Stimulated activated naive CD4-positive, alpha-beta T cell treated with Interleukin-2 at 50 U/mL for 16 hours (primary cell): ENCODE measurements around the gene ZIM2.

Experiments used
- DNase-seq: peaks from one replicate; lab custom pipeline; 2025; lab: John Stamatoyannopoulos, UW

The ZIM2 gene

DNA sequence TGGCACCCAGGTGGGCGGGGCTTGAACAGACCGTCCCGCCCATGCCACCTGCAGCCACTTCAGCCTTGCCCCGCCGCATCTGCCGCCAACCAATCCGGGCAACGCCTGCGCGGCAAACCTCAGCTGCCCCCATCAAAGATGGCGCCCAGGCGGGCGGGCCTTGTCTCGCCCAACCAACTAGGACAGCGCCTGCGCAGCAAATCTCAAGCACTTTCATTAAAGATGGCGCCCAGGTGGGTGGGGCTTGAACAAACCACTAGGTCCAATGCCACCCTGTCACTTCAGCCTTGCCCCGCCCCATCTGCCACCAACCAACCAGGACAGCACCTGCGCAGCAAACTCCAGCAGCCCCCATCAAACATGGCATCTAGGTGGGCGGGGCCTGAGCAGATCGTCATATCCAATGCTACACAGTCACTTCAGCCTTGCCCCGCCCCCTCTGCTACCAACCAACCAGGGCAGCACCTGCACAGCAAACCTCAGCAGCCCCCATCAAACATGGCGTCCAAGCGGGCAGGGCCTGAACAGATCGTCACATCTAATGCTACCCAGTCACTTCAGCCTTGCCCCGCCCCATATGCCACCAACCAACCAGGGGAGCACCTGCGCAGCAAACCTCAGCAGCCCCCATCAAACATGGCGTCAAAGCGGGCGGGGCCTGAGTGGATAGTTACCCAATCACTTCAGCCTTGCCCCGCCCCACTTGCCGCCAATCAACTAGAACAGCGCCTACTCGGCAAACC, 1.4 kb downstream of the ZIM2 start:
- DNase-seq: no peak

DNA sequence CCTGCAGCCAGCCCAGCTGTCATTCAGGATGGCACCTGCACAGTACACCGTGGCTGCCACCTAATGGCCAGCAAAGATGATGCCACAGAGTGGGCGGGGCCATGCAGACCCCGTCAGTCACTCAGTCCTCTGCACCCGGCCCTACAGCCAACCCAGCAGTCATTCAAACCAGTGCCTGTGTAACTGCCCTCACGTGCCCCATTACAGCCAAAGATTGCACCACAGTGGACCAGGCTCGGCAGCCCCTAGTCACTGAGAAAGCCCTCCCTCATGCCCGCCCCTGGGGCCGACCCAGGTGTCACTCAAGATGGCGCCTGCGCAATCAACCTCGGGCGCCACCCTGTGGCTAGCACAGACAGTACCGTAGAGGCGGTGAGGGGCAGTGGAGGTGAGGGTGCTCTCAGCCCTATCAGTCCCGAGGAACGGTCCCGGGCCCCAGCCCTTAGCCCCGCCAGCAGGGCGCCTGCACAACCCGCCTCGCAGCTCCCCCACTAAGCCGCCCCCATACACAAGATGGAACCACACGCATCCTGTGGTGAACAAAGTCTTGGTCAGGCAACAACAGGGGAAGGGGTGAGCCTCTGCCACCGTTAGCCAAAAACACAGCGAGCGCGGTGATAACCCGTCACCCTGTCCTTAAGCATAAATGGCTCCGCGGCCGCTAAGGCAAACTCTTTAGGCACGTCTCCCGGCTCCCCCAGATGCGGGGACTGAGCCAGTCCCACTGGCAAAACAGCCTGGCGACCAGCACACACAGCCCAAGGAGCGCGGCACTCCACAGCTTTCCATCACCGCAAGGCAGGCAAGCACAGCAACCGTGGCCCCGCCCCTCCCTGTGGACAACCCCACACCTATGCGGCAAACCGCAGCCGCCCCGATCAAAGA, 2.3 kb downstream of the ZIM2 start:
- DNase-seq: no peak

DNA sequence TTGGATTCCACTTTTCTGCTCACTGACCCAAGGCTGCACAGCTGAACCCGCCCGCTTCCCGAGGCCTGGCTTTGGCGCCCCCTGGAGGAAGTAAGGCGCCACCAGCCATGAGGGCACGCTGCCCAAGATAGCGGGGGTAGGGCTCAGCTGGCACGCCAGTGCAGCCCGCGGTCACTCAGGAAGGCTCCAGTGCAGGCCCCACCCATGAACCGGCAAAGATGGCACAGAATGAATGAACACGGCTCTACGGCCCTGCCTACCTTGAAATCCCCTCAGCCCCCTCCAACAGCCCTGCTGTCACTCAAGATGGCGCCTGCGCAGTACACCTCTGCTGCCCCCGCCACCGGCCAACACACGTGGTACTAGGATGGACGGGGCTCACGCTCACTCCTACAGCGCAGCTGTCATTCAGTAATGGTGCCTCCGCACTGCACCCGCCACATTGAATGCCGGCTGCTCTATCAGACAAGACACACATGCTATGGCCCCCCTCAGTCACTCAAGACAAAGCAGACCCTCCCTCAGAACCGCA, 3.0 kb downstream of the ZIM2 start:
- DNase-seq: no peak

DNA sequence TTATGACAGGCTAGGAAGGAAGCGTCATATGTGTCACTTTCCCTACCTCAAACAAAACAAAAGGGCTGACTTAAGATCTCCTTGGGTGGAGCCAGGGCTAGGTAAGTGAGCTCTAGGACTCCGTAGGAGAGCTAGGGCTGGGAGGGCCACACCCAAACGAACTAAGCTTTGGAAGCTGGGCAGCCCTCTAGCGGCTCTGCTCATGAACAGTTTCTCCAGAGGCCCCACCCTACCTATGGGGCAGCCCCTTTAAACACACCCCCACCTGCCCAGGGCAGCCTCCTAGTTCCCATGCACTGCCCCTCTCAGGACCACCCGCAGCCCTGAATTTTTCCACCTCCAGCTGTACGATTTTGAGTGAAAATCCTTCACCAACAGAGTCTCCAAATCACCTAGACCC, 3.5 kb downstream of the ZIM2 start:
- DNase-seq: no peak

DNA sequence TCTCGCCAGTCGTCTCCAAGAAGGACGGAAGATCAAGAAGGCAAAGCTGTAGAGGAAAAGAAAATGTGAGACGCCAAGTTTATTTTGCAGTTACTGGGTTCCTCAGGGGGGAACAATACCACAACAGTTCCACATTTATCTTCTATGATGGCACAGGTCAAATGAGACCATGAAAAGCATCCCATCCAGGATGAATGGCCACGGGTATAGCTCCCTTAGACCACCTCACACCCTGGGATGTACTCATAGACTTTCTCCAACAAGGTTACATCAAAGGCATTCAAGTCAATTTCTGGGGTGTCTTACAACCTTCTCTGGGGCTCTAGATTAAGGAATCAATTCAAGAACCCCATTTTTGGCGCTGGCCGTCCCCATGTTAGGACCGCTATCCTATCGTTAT, 4.5 kb downstream of the ZIM2 start:
- DNase-seq: no peak

DNA sequence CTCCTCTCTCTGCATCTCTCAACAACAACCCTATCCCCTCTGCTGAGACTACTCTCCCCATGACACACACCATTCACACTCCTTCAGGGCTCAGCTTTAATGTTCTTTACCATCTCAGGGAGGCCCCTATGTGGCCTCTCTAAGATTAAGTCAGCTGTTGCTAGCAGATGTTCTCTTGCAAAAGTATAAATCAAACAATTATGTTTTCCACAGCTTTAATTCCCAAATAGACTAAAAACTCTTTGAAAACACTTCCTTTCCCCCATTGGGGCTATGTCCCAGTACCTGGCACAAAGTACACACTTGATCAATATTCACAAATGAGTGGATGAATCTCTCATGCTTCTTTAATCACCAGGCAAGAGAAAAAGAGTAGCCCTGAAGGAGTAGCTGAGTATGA, 5.1 kb downstream of the ZIM2 start:
- DNase-seq: no peak

DNA sequence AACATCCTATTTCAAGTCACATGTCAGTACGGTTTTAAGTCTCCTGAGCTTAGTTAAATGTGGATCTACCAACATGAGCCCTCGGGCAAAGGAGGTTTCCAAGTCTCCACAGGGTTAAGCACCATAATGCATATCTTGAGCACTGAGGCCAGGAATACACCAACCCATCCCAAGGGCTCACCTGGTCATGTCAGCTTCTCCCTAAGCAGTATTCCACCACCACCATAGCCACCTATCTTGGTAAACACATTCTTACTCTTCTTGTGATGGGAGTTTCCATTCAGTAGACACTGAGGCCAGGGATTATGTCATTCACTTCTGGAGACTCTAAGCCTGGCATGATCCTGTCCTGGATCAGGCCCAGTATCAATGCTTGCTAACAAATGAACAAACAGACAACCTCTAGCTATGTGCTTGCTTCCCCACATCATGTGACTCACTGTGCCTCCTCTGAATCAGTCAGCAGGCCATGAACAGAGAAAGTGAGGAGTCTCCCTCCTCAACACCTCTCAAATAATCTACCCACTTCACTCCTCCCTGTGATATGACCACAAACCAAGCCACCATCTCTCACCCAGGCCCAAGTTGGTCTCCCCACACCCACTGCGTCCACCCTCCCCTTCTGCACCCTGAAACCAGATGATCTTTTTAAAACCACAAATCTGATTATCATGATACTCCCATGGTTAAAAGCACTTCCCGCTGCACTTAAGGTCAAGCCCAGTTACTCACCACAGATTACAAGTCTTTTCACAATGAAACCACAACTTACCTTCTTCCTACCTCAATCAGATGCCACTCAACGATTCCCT, 5.8 kb downstream of the ZIM2 start:
- DNase-seq: no peak

DNA sequence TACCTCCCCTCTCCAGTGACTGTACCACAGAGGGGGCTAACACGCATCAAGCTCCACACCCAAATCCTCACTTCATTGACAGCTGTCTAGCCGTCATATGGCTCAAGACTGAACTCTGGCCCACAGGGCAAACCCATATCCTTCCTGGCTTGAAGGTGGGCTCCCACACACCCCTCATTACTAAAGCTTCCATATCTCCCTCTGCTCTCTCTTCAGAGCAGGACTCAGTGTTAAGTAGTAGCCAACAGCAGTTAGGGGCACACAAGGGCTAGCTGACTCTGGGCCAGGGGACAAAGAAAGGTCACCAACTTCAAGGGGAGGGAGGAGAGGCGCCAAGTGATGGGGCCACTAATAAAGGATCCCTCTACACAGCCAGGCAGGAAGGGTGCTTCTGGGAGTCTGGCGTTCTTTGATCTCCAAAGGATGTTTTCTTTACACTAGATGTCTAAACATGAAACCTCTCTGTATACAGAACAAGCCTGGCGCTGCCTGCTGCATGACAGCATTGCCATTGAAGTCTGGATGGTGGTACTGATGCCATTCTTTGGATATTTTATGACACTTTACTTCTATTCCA, 8.1 kb downstream of the ZIM2 start:
- DNase-seq: no peak

DNA sequence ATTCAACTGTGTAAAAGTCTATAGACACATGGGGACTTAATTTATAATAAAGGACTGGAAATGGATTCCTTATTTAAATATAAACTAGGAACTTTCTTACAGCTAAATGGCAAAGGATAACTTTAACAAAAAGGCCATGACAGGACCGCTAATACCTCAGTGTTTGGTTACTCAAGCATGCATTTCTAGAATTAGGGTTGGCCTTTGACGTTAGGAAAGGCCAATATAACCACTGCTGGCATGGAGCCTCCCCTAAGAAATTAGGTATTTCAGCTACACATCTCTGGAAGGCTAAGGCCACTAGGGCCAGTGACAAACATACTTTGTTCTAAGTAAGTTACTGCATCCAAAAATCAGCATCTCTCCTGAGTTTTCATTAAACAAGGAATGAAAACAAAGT, 9.3 kb downstream of the ZIM2 start:
- DNase-seq: no peak

DNA sequence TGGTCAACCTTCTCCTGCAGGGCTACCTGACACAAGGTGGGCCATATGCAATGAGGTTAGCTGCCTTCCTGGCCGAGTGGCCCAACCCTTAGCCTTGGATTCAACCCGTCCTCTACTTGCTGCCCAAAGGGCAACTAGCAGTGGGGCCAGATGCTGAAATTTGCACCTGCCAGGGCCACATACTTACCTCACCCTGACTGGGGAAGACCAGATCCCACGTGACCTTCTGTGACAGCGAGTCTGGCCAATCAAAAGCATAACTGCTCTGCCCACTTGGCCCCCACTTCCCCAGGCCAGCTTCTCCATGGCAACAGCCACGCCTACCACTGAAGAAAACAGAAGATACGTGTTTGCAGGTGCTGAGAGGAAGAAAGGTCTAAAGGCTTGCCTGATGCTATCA, 10.9 kb downstream of the ZIM2 start:
- DNase-seq: no peak

DNA sequence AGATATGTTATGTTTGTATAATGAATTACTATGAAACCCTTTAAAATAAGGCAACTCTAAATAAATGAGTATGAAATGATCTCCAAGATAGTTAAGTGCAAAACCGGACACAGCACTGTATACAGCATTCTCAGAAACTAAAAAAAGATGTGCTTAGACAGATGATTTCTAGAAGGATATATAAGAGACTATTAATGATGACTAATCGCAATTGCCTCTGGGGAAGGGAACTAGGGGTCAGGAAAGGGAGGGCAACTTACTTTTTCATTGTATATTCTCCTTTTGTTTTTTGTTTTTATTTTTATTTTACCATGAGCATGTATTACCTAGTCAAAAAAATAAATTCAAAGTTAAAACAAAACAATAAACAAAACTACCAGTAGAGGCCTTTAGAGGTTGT, 12.8 kb downstream of the ZIM2 start:
- DNase-seq: no peak

DNA sequence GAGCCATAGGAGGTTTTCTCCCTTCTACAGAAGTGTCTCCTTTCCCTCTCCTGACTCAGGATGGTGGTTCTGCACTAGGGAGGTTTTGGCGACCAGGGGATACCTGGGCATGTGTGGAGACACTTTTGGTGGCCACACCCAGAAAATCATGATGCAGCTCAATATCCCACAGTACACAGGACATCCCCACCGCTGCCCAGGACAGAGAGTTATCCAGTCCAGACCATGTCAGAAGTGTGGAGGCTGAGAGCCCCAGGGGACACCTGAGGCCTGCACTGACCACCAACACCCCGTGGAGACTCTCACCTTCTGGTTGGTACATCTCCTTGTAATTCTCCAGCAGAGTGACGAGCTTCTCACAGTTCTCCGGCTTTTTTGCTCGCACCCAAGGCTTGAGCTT, 16.6 kb downstream of the ZIM2 start:
- DNase-seq: no peak

DNA sequence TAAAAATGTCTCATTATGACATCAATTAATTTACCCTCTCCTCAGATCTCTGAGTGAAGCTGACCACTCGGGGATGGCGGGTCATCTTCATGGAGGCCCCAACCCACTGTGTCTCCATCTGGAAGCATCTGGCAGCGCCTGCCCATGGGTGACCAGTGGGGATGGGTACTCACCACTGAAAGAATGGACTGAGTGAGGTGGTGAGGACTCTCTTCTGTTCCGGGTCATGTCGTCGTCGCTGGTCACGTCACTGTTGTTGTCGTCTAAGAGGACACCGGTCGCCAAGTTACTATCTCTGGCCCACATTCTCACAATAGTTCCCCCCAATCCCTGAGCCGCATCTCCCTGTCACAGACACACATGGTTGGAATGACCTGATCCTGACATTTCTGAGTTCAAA, 17.1 kb downstream of the ZIM2 start:
- DNase-seq: no peak

DNA sequence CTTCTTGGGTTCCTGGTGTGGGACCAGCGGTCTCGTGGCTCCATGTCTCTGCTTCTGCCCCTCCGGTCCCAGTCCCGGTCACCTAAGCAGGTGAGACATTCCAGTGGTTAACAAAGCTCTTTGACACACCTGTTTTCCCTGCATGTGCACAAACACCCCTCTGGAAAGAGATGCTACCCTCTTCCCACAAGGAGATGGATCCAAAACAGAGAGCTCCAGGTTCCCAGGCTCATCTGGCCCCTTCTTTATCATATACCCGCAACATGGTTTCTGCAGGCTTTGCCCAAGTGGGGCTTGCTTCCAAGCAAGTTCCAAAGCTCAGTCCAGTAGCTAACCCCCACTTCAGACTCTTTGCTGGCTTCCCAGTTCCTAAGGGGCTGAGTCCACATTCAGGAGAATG, 17.8 kb downstream of the ZIM2 start:
- no peak for DNase-seq

DNA sequence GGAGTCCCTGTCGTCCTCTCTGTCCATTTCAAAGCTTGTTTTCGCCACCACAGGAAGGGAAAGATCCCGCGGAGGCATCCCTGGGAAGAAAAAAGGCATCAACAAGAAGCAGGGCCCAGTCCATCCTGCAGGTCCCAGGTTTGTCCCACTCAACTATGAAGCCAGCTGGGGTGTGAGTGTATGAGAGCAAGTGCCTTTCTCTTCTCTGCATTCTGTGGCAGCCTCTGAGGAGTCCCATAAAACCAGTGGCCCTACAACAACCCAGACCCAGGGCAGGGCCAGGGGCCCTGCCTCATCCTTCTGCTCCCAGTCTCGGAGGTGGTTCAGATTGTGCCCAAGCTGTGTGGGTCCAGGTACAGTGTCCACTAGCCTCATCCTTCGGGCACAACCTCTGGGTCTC, 18.9 kb downstream of the ZIM2 start:
- DNase-seq: no peak

DNA sequence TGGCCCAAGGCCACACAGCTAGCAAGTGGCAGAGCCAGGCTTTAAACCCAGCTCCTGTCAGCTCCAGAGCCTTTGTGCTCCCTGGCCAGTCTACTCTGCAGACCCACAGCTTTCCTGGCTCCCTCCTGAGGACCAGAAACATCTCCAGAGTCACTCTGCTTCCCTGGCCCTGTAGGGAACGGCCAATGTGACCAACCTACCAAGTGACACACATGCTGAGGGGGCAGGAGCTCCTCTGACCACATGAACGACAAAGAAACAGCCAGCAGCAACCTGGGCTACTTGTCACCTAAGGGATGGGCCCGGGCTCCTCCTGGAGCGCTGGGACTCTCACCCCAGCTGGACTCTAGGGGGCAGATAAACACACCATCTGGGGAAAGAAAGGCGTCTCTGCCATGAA, 19.3 kb downstream of the ZIM2 start:
- no peak for DNase-seq

DNA sequence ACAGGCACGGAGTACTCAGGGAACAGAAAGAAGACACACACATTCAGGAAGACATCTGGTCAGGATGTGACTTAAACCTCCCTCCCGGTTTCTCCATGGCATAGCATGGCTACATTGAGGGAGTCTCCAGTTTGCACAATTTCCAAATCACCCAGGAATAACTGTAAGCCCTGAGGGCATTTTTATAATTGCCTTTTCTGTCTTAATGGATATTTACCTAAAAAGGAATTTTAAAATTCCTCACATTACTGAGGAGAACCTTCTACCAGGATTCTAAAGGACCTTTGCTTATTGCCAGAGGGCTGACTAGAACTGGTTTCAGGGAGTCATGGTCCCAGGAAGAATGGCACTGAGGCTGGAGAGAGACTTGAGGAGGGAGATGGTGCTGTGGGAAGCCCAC, 21.4 kb downstream of the ZIM2 start:
- DNase-seq: no peak

DNA sequence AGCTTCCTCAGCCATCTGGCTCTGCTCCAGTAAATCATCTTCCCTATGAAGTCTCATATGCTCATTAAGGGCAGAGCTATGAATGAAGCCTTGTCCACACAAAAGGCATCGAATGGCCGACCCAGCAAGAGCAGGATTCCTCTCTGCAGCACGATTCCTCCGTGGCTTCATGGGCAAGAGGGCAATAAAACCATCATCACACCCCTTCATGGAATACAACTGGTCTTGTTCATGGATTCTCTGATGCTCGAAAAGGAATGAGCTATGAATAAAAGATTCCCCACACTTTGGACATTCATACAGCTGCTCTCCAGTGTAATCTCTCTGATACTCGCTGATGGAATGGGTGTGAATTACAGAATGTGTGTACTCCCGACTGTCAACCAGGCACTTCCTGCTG, 25.9 kb downstream of the ZIM2 start:
- DNase-seq: no peak

DNA sequence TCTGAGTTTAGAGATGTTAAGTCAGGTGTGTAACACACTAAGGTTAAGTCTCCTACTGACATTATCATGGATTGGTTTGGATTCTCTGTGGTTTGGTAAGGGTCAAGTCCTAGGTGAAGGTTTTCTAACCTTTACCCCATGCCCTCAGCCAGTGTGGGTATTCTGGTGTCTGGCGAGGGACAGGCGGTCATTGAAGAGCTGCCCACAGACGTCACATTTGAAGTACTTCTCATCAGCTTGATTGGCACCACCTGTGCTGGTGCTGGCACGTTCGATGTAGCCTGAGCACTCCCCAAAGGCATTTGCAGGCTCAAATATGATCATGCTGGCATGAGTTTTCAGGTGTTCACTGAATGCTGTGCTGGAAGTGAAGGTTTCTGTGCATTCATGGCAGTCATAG, 27.0 kb downstream of the ZIM2 start:
- no peak for DNase-seq

DNA sequence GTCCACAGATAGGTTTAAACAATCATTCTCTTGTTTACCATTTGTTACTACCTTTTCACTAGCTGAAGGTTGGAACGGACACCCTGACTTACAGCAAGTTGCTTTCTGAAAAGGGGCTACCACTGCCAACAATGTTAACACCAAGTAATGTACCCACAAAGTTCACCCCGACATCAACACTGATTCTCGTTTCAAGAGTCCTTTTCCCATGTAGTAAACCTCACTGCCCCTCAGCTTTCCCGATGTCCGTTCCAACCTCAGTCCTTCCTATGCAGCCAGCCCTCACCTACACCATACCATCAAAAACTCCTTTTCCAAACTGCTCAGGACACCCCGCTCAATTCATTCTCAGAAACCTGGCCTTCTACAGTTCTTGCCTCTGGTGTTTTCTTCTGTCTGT, 29.0 kb downstream of the ZIM2 start:
- no peak for DNase-seq

DNA sequence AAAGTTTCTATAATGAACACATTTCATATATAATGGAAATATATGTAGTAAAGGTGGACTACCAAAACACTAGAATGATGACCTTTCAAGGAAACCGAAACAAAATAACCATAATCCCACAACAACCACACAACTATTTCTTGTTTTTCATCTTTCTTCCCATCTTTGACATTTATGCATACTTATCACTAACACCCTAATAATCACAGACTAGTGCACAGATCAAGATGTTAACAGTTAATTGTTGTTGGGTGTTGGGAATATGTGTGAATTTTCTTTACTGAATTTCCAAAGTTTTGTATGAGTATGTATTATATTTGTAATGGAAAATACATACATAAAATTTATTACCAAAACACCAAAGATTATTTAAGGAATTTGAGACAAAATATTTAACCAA, 30.3 kb downstream of the ZIM2 start:
- DNase-seq: no peak

DNA sequence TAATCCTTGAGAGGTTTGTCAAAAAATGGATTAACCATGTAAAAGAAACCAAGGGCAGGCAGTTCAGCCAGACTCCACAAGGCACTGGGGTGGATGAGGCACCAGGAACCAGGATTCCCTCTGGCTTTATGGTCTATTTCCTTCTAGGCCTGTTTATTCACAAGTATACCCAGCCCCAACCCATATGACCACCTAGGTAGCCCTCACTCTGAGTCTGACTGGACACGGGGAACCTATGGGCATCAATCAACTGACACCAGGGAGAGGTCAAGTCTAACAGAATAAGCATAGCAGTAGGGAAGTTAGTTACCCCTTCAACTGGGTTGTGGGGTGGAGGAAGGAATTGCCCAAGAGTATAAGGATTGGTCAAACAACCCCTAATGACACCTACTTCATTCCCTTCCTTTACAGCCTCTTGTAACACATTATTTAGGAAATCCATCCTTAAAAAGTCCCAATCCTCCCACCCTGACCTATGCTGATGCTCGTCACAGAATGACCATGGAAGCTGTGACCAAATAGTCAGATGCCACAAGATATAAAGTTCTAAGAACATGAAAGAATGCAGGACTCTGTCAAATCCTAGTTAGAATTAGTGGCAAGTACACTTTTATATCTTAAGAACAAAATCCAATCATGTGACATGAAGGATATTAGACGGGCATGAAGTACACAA, 31.7 kb downstream of the ZIM2 start:
- no peak for DNase-seq
